Endodermal cell (in vitro differentiated cells): ENCODE data around the gene CEP128. TPM values are rescaled to one million over a fixed set of nuclear protein-coding genes. Genes with fewer than 3 reads are reported as not detected.

Source experiments
- DNase-seq: peaks from one replicate; pipeline ENCODE4 v3.0.0-alpha.2; 2017
- H3K27ac ChIP-seq: 2 replicates; pipeline ENCODE4 v1.5.1; 2013; ENCODE audit warnings: mild to moderate bottlenecking, low read depth, low read length, moderate library complexity
- H3K27me3 ChIP-seq: 2 replicates; pipeline ENCODE4 v1.6.1; 2013; ENCODE audit warnings: mild to moderate bottlenecking, low read length, moderate library complexity; ENCODE audit not compliant: insufficient read depth, control insufficient read depth, poor library complexity, severe bottlenecking
- H3K36me3 ChIP-seq: 2 replicates; pipeline ENCODE4 v1.7.0; 2013; ENCODE audit warnings: mild to moderate bottlenecking, low read length, moderate library complexity; ENCODE audit not compliant: control insufficient read depth, insufficient read depth
- H3K4me1 ChIP-seq: one replicate; pipeline ENCODE4 v1.7.0; 2013; ENCODE audit warnings: low read length; ENCODE audit not compliant: control insufficient read depth, insufficient read depth
- H3K4me3 ChIP-seq: 2 replicates; pipeline ENCODE4 v1.5.1; 2013; ENCODE audit warnings: mild to moderate bottlenecking, low read length, moderate library complexity
- H3K9ac ChIP-seq: 2 replicates; pipeline ENCODE4 v1.6.1; 2013; ENCODE audit warnings: mild to moderate bottlenecking, low read length, moderate library complexity; ENCODE audit not compliant: poor library complexity, severe bottlenecking; ENCODE audit errors: extremely low read depth
- H3K9me3 ChIP-seq: 2 replicates; pipeline ENCODE4 v1.6.1; 2013; ENCODE audit warnings: mild to moderate bottlenecking, low read length, moderate library complexity; ENCODE audit not compliant: control insufficient read depth
- H3K27ac Mint-ChIP-seq: 2 replicates; pipeline ENCODE4 v1.8.0; 2020; ENCODE audit warnings: mixed read lengths
- H3K27me3 Mint-ChIP-seq: 2 replicates; pipeline ENCODE4 v1.8.0; 2021; ENCODE audit warnings: mild to moderate bottlenecking, mixed read lengths; ENCODE audit not compliant: insufficient read depth
- H3K36me3 Mint-ChIP-seq: 2 replicates; pipeline ENCODE4 v1.8.0; 2020; ENCODE audit warnings: low read depth, mixed read lengths
- H3K4me1 Mint-ChIP-seq: 2 replicates; pipeline ENCODE4 v1.8.0; 2020; ENCODE audit warnings: mixed read lengths
- H3K4me3 Mint-ChIP-seq: 2 replicates; pipeline ENCODE4 v1.8.0; 2020; ENCODE audit warnings: mild to moderate bottlenecking, moderate library complexity, mixed read lengths
- H3K9me3 Mint-ChIP-seq: 2 replicates; pipeline ENCODE4 v1.8.0; 2020; ENCODE audit warnings: mild to moderate bottlenecking, mixed read lengths
- CTCF ChIP-seq: fragments of 200-600 bp; sonication (generic); conservative IDR thresholded peaks from 2 replicates; pipeline ENCODE4 v1.5.0; 2021; ENCODE audit warnings: antibody characterized with exemption, mild to moderate bottlenecking
- WGBS, 2 experiments: methylation state at CpG; one replicate each; pipeline versions ENCODE4 v1.1.5 to v1.1.7; 2013; ENCODE audit warnings: missing lambda C conversion rate in 2 of 2, mixed read lengths in 1 of 2; ENCODE audit not compliant: insufficient coverage in 1 of 2, insufficient read length in 1 of 2; 5-methylcytosine and 5-hydroxymethylcytosine counted together
- total RNA-seq, 2 donors: library from RNA; stranded (reverse); fragmentation: NEBNext Ultra II Directional in 1 of 2; extraction: Animal tissue kit (Norgen Biotek cat#: 25700) in 1 of 2; gene quantifications; 2 replicates in 1 of 2; 3 replicates in 1 of 2; pipeline ENCODE4 v1.2.1, GENCODE V29; 2021

The CEP128 gene
- total RNA-seq, 2 donors from 2014 or later: 21.6 to 29.0 TPM

GRCh38 chr14:80518173-80518572, 423.4 kb downstream of the CEP128 start:
- peaks cover 23% of the 10 kb centered on the region for H3K9me3 Mint-ChIP-seq
- H3K27me3 ChIP-seq: no peaks in the 10 kb centered on the region
- H3K36me3 Mint-ChIP-seq: peaks cover 27% of the 10 kb centered on the region
- H3K9ac ChIP-seq: no peak overlapping the region
- H3K4me1 Mint-ChIP-seq: no peaks in the 10 kb centered on the region
- DNase-seq: no peak
- H3K27ac Mint-ChIP-seq: no peak overlapping the region
- 92% methylated on average over 2 to 4 of the region's 4 CpGs for WGBS, 2 experiments
- H3K4me3 ChIP-seq: no peak overlapping the region
- H3K36me3 ChIP-seq: peaks cover 6% of the 10 kb centered on the region
- H3K27me3 Mint-ChIP-seq: no peaks in the 10 kb centered on the region
- H3K9me3 ChIP-seq: peaks cover 24% of the 10 kb centered on the region
- H3K4me3 Mint-ChIP-seq: no peak overlapping the region
- H3K4me1 ChIP-seq: no peaks in the 10 kb centered on the region
- TF ChIP-seq CTCF: no peak
- H3K27ac ChIP-seq: no peak overlapping the region

- WGBS, 2 experiments: 80 to 94% methylated on average over 1 to 2 of the region's 3 CpGs
- H3K27me3 ChIP-seq: no peaks in the 10 kb centered on the region
- Mint-ChIP-seq H3K36me3 (peaks cover 2% of the 10 kb centered on the region), H3K4me1 (no peaks in the 10 kb centered on the region), H3K4me3 (no peak overlapping the region), H3K27ac (no peak overlapping the region), H3K27me3 (no peaks in the 10 kb centered on the region), H3K9me3 (peaks cover 14% of the 10 kb centered on the region)
- no peak overlapping the region for H3K9ac ChIP-seq
- no peak overlapping the region for H3K4me3 ChIP-seq
- no peak overlapping the region for H3K27ac ChIP-seq
- DNase-seq: no peak
- H3K36me3 ChIP-seq: no peaks in the 10 kb centered on the region
- H3K9me3 ChIP-seq: peaks cover 22% of the 10 kb centered on the region
- no peaks in the 10 kb centered on the region for H3K4me1 ChIP-seq
- TF ChIP-seq CTCF: no peak
Observed at GRCh38 chr14:80507292-80507869, 434.2 kb downstream of the CEP128 start.

GRCh38 chr14:80504781-80505180, 436.8 kb downstream of the CEP128 start:
- 79 to 92% methylated on average over 2 to 4 of the region's 4 CpGs for WGBS, 2 experiments
- Histone ChIP-seq H3K4me1 (no peaks in the 10 kb centered on the region), H3K9ac (no peak overlapping the region), H3K27ac (no peak overlapping the region), H3K36me3 (no peaks in the 10 kb centered on the region), H3K27me3 (no peaks in the 10 kb centered on the region), H3K9me3 (no peaks in the 10 kb centered on the region), H3K4me3 (no peak overlapping the region)
- Mint-ChIP-seq H3K36me3 (peaks cover 3% of the 10 kb centered on the region), H3K27me3 (no peaks in the 10 kb centered on the region), H3K9me3 (no peaks in the 10 kb centered on the region), H3K4me1 (no peaks in the 10 kb centered on the region), H3K4me3 (no peak overlapping the region), H3K27ac (no peak overlapping the region)
- TF ChIP-seq CTCF: no peak
- DNase-seq: no peak
